Esophagus (tissue), 2 donors: Measurements from ENCODE around the gene ZBTB4. TPM values are rescaled to one million over a fixed set of nuclear protein-coding genes. Genes with fewer than 3 reads are reported as not detected.
A peak's percentile ranks its signal among the peaks of the same experiment; 100 is the strongest.
"Not testable (repeated sequence)": the region's sequence is repeated elsewhere in the genome, so short reads cannot be mapped to it uniquely, and the experiment has no call there.

Experiments
- H3K27ac ChIP-seq, 2 donors: one replicate each; pipeline ENCODE4 v1.5.1; 2013; ENCODE audit warnings: low read depth in 2 of 2, mild to moderate bottlenecking in 2 of 2, inconsistent platforms in 1 of 2, low read length in 1 of 2, moderate library complexity in 1 of 2
- H3K27me3 ChIP-seq, 2 donors: one replicate each; pipeline ENCODE4 v1.6.1; 2013; ENCODE audit warnings: low read length in 2 of 2, control low read depth in 1 of 2, mild to moderate bottlenecking in 1 of 2; ENCODE audit not compliant: insufficient read depth in 2 of 2, control insufficient read depth in 1 of 2
- H3K36me3 ChIP-seq, 2 donors: one replicate each; pipeline ENCODE4 v1.6.1; 2013; ENCODE audit warnings: low read length in 1 of 2; ENCODE audit not compliant: control insufficient read depth in 2 of 2, insufficient read depth in 2 of 2
- H3K4me1 ChIP-seq, 2 donors: one replicate each; pipeline ENCODE4 v1.6.1; 2013; ENCODE audit warnings: low read length in 1 of 2; ENCODE audit not compliant: control insufficient read depth in 2 of 2, insufficient read depth in 2 of 2
- H3K4me3 ChIP-seq, 2 donors: one replicate each; pipeline ENCODE4 v1.5.1; 2013; ENCODE audit warnings: low read length in 2 of 2, mild to moderate bottlenecking in 2 of 2, low read depth in 1 of 2, moderate library complexity in 1 of 2
- H3K9me3 ChIP-seq, 2 donors: one replicate each; pipeline ENCODE4 v1.6.1; 2013; ENCODE audit warnings: mild to moderate bottlenecking in 2 of 2, low read depth in 1 of 2, low read length in 1 of 2, moderate library complexity in 1 of 2; ENCODE audit not compliant: control insufficient read depth in 2 of 2, insufficient read depth in 1 of 2
- WGBS, 2 donors: extraction: QIAGEN DNeasy Blood & Tissue Kit; methylation state at CpG; one replicate each; pipeline ENCODE4 v1.1.7; 2013; 5-methylcytosine and 5-hydroxymethylcytosine counted together
- polyA plus RNA-seq, 2 donors: library from polyadenylated mRNA; stranded (reverse); fragments of 200-250 nt; gene quantifications; one replicate each; pipeline ENCODE4 v1.2.3, GENCODE V29; 2013
- donor health status: healthy with polysubstance abuse.
- donor health status: Bipolar disorder and iron deficiency.

The ZBTB4 gene
- polyA plus RNA-seq, 2 donors: 15.5 to 19.1 TPM

DNA sequence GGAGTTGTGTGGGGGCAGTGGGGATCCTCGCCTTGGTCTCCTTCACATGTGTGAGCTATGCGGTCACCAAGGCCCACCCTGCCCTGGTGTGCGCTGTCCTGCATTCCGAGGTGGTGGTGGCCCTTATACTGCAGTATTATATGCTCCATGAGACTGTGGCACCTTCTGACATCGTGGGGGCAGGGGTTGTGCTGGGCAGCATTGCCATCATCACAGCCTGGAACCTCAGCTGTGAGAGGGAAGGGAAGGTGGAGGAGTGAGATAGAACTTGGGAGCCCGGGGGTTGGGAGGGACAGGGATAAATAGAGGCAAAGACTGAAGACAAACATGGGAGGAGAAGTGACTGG lies 3.3 kb upstream of the ZBTB4 start:
- not testable (repeated sequence) for H3K27me3 ChIP-seq, H3K9me3 ChIP-seq, H3K36me3 ChIP-seq
- H3K27ac ChIP-seq: peak overlapping the region; percentile 99 to 100
- 66 to 71% methylated on average over 6 of the region's 6 CpGs for WGBS, 2 donors
- H3K4me3 ChIP-seq: peak overlapping the region; percentile 59 to 73
- peaks cover 0 to 17% of the 10 kb centered on the region in 2 donors for H3K4me1 ChIP-seq

DNA sequence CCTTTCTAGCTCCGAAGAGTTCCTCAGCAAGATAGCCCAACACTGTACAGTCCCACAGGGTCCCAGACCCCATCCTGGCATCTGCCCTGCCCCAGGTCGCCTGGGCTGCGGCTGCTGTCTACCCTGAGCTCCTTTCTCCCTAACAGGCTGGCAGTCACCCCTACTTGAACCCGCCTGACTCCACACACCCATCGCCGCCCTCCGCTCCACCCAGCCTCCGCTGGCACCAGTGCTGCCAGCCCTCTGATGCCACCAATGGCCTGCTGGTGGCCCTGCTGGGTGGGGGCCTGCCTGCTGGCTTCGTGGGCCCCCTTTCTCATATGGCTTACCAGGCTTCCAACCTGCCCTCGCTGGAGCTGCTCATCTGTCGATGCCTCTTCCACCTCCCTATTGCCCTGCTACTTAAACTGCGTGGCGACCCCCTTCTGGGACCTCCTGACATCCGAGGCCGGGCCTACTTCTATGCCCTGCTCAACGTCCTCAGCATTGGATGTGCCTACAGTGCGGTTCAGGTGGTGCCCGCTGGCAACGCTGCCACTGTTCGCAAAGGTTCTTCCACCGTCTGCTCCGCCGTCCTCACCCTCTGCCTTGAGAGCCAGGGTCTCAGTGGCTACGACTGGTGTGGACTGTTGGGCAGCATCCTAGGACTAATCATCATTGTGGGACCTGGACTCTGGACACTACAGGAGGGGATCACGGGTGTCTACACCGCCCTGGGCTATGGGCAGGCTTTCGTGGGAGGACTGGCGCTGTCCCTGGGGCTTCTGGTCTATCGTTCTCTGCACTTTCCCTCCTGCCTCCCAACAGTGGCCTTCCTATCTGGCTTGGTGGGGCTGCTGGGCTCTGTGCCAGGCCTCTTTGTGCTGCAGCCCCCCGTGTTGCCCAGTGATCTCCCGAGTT lies 2.7 kb upstream of the ZBTB4 start:
- H3K4me3 ChIP-seq, H3K36me3 ChIP-seq, H3K9me3 ChIP-seq, H3K27me3 ChIP-seq: not testable (repeated sequence)
- WGBS, 2 donors: 84 to 85% methylated on average over 31 of the region's 31 CpGs
- Histone ChIP-seq H3K4me1 (peaks cover 3 to 22% of the 10 kb centered on the region in 2 donors), H3K27ac (peak overlapping the region in 1 of 2 donors; percentile 100)

DNA sequence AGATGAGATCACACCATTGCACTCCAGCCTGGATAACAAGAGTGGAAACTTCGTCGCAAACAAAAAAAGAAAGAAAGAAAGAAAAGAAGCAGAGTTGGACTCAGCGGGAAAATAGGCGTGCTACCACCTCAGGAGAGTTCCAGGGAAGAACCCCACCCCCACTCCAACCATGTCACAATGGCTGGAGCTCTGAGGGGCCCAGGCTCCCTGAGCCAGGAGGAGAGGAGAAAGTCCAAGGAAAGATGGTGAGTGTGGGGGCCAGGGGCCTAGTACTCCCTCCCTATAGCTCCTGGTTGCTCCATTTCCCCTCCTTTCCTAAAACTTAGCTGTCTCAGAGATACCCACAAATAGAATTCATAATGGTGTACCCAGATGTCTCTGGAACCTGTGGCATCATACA lies 1.8 kb upstream of the ZBTB4 start, which contains the start of gene SLC35G6:
TSS of gene SLC35G6 (plus strand) at position 172 of the 400 bp plus-strand sequence. CDS start at position 243, 71 bp downstream.
- H3K4me3 ChIP-seq, H3K27me3 ChIP-seq, H3K36me3 ChIP-seq, H3K9me3 ChIP-seq: not testable (repeated sequence)
- H3K27ac ChIP-seq: peak within 1 kb of the TSS; percentile 96 to 100
- whole genome bisulfite sequencing, 2 donors: 93% methylated on average over 4 of the region's 4 CpGs
- H3K4me1 ChIP-seq: peaks cover 7 to 29% of the 10 kb centered on the region in 2 donors

DNA sequence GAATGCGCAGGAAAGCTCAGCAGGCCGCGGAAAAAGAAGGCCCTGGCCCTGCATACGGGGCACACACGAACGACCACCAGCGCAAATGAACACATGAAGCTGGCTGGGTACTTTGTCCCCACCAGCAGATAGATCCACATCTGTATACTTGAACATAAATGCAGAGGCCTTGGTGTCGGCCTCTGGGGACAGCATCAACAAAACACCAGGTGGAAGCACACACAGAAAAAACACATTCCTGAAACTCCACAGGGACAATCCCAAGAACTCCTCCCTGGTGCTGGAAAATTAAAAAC lies 606 bp upstream of the ZBTB4 start:
- WGBS, 2 donors: 5 to 8% methylated on average over 8 of the region's 8 CpGs
- Histone ChIP-seq H3K9me3 (no peaks in the 10 kb centered on the region), H3K4me3 (peak overlapping the region; percentile 72 to 91), H3K4me1 (peaks cover 12 to 34% of the 10 kb centered on the region in 2 donors), H3K27me3 (no peaks in the 10 kb centered on the region), H3K27ac (peak overlapping the region; percentile 96 to 100), H3K36me3 (no peaks in the 10 kb centered on the region)

DNA sequence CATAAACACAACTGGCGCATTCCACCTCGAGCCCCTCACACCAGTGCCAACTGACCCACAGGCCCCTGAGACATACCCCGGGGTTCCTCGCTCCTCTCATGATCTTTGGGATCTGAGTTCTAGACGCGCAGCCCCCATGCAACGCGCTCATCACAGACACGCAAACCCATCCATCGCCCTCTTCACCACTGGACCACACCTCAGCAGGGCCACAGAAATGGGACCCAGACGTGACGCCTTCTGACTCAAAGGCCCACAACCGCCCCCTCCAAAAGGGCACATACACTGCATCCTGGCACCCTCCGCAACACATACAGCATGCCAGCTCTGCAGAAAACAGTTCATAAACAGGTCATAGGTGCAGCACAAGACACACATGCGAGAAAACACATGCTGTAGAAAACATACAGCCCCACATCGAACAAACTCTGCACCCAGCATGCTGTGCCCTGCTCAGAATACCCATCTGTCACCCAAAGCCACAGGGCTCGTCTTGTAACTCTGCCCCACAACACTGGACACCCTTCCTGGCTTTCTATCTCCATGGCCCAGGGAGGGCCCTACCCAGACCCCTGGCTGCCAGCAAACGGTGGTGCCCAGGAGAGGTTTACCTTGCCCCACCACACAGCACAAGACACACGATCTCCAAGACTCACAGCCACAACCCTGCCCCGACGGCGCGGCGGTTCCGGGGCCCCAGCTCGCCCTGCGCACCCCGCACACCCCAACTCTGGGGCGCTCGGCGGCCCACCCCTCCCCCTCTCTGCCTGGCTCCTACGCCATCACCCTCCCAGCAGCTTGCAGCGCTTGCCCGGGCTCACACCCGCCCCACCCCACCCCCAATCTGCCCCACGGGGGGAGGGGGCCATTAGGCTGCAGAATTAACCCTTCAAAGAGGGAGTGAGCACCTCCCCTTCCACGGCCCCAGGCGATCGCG lies 887 bp downstream of the ZBTB4 start:
- Histone ChIP-seq H3K4me3 (peak overlapping the region; percentile 72 to 91), H3K9me3 (no peaks in the 10 kb centered on the region), H3K27me3 (no peaks in the 10 kb centered on the region), H3K4me1 (peaks cover 12 to 34% of the 10 kb centered on the region in 2 donors), H3K36me3 (no peaks in the 10 kb centered on the region), H3K27ac (peak overlapping the region; percentile 96 to 100)
- 11 to 16% methylated on average over 36 to 40 of the region's 40 CpGs for WGBS, 2 donors

DNA sequence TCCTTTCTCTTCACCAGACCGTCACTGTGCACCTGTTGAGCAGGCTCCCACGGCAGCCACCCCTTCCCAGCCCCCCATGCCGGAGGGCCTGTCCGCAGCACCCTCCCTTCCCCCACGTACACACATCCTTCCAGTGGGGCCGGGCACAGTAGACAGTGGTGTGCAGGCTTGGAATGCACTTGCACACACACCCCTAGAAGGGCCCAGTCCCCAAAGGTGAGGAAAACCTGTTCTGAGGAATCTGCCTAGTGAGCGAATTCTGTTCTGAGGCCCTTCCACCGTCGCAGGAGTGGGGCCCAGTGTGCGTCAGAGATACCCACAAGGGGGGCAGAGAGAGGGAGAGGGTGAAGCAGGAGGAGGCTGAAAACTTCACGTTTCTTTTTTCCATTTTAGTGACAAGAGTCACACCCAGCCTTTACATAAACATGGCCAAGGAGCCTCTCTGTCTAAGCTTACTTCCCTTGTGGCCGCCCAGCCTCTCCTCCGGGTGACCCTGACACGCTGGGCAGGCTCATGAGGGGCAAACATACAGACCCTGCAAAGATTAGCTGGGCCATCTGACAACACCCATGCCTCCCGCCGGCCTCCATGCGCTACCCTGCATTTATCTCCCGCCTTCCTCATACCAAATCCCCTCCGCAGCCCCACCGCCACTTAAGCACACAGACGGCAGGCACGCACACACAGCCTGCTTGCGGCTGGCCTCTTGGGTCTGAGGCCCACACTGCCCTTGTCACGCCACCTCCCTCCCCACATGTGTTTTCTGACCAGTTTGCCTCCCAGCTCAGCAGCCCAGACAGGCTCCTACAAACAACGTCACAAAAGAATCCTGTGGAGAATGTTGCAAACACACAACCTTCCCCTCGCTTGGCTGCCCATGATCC lies 1.8 kb downstream of the ZBTB4 start:
- H3K9me3 ChIP-seq: no peaks in the 10 kb centered on the region
- peak overlapping the region; percentile 96 to 100 for H3K27ac ChIP-seq
- peak overlapping the region; percentile 72 to 91 for H3K4me3 ChIP-seq
- H3K27me3 ChIP-seq: no peaks in the 10 kb centered on the region
- peaks cover 12 to 31% of the 10 kb centered on the region in 2 donors for H3K4me1 ChIP-seq
- no peaks in the 10 kb centered on the region for H3K36me3 ChIP-seq
- 20 to 32% methylated on average over 26 of the region's 26 CpGs for WGBS, 2 donors

DNA sequence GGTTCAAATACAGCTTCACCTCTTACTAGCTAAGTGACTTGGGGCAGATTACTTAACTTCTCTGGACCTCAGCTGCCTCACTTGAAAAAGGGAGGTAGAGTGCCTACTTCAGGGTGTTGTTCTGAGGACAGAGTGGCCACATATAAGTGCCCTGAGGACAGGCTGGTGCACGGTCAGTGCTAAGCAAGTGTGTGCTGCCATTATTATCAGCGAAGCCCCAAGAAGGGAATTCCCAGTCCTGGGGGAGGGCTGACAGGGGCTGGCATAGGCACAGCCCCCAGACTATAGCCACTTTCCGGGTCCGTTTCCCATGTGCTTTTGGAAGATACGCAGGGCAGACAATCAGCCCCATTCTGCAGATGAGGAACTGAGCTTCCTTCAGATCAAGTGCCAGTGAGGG lies 2.5 kb downstream of the ZBTB4 start:
- Histone ChIP-seq H3K9me3 (no peaks in the 10 kb centered on the region), H3K27ac (peak overlapping the region; percentile 96 to 100), H3K4me3 (peak overlapping the region in 1 of 2 donors; percentile 72), H3K4me1 (peaks cover 12 to 30% of the 10 kb centered on the region in 2 donors), H3K36me3 (no peaks in the 10 kb centered on the region), H3K27me3 (no peaks in the 10 kb centered on the region)
- 59 to 62% methylated on average over 5 of the region's 5 CpGs for WGBS, 2 donors

DNA sequence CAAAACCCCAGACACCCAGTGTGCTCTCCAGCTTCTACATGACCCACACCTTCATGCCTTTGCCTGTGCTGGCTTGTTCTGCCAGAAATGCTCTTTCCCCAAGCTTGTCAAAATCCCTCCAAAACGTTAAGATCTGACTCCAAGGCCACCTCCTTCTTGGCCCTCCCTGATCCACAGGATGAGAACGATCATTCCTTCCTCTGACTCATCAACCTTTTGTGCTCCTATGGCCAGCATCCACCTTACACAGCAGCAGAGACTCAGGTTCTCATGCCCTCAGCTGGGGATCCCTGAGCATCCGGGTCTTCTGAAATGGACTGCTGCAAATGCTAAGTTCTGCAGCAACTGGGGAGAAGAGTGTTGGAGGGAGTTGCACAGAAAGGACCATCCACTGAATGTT lies 2.9 kb downstream of the ZBTB4 start:
- H3K27ac ChIP-seq: peak overlapping the region; percentile 96 to 100
- H3K9me3 ChIP-seq: no peaks in the 10 kb centered on the region
- no peaks in the 10 kb centered on the region for H3K36me3 ChIP-seq
- peaks cover 12 to 31% of the 10 kb centered on the region in 2 donors for H3K4me1 ChIP-seq
- H3K27me3 ChIP-seq: no peaks in the 10 kb centered on the region
- no peak overlapping the region for H3K4me3 ChIP-seq
- 17 to 34% methylated on average over 3 of the region's 3 CpGs for WGBS, 2 donors
